NT2/D1 (cell line): ENCODE results near the gene IL17RB.

Experiments
- DNase-seq: peaks from one replicate; pipeline ENCODE4 v3.0.0-alpha.2; 2011; ENCODE audit warnings: low read depth, low spot score
- H3K27me3 ChIP-seq: 2 replicates; pipeline ENCODE4 v1.6.0; 2011; ENCODE audit warnings: mild to moderate bottlenecking; ENCODE audit not compliant: insufficient read length, insufficient read depth
- H3K36me3 ChIP-seq: 2 replicates; pipeline ENCODE4 v1.6.1; 2011; ENCODE audit warnings: mild to moderate bottlenecking, low read length, mixed read lengths; ENCODE audit not compliant: insufficient read depth, insufficient read length
- H3K4me1 ChIP-seq: 2 replicates; pipeline ENCODE4 v1.5.1; 2011; ENCODE audit not compliant: insufficient read depth, insufficient read length
- H3K4me3 ChIP-seq: 2 replicates; pipeline ENCODE4 v1.5.1; 2011; ENCODE audit warnings: low read depth; ENCODE audit not compliant: insufficient read length
- H3K9ac ChIP-seq: 2 replicates; pipeline ENCODE4 v1.6.0; 2011; ENCODE audit warnings: low read depth; ENCODE audit not compliant: insufficient read length
- H3K9me3 ChIP-seq: 2 replicates; pipeline ENCODE4 v1.5.1; 2011; ENCODE audit warnings: mild to moderate bottlenecking, low read length; ENCODE audit not compliant: insufficient read depth
- SUZ12 ChIP-seq: IDR thresholded peaks from 2 replicates; pipeline ENCODE4 v1.6.1; 2011; ENCODE audit not compliant: insufficient read length, insufficient read depth; ENCODE audit errors: extremely low read depth
- YY1 ChIP-seq: IDR thresholded peaks from 2 replicates; pipeline ENCODE4 v1.6.1; 2011; ENCODE audit not compliant: insufficient read length, insufficient read depth
- ZNF274 ChIP-seq: IDR thresholded peaks from 2 replicates; pipeline ENCODE4 v1.6.1; 2011; ENCODE audit warnings: mild to moderate bottlenecking, low read depth, low read length

IL17RB gene

GRCh38 chr3:53815067-53815466 lies 31.3 kb upstream of the IL17RB start:
- Histone ChIP-seq H3K4me1 (peaks cover 2% of the 10 kb centered on the region), H3K9me3 (no peaks in the 10 kb centered on the region), H3K9ac (no peak overlapping the region), H3K4me3 (no peak overlapping the region), H3K36me3 (peaks cover 42% of the 10 kb centered on the region), H3K27me3 (no peaks in the 10 kb centered on the region)
- no peak for TF ChIP-seq YY1
- no peak for TF ChIP-seq ZNF274
- TF ChIP-seq SUZ12, result no peak
- DNase-seq, result no peak

DNA sequence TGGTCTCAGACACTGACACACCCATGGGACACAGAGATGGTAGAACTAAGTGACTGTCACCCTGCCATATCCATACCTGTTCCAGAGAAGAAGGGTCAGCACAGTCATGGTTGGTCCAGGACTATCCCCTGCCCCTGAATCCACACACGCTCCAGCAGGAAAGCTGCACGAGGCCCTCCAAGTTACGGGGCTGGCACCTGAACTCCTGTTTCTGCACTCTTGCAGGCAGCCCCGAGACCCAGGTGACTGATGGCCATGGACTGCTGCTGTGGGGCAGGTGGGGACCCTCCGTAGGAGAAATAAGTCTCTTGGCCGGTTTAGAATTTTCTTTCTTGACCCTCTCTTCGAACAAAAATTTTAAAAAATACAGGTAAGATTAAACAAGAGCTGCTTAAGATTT lies 30.7 kb upstream of the IL17RB start:
- DNase-seq, result no peak
- H3K9me3 ChIP-seq, result no peaks in the 10 kb centered on the region
- H3K4me1 ChIP-seq, result peaks cover 2% of the 10 kb centered on the region
- TF ChIP-seq SUZ12, result no peak
- TF ChIP-seq YY1, result no peak
- no peak for TF ChIP-seq ZNF274
- H3K9ac ChIP-seq, result no peak overlapping the region
- no peak overlapping the region for H3K4me3 ChIP-seq
- no peaks in the 10 kb centered on the region for H3K27me3 ChIP-seq
- peaks cover 48% of the 10 kb centered on the region for H3K36me3 ChIP-seq

- Histone ChIP-seq H3K36me3 (peaks cover 56% of the 10 kb centered on the region), H3K27me3 (no peaks in the 10 kb centered on the region), H3K9ac (no peak overlapping the region), H3K4me1 (no peaks in the 10 kb centered on the region), H3K4me3 (no peak overlapping the region), H3K9me3 (no peaks in the 10 kb centered on the region)
- TF ChIP-seq SUZ12, result no peak
- TF ChIP-seq ZNF274, result no peak
- TF ChIP-seq YY1, result no peak
- no peak for DNase-seq
These were observed 29.9 kb upstream of the IL17RB start for GRCh38 chr3:53816425-53816824.

DNA sequence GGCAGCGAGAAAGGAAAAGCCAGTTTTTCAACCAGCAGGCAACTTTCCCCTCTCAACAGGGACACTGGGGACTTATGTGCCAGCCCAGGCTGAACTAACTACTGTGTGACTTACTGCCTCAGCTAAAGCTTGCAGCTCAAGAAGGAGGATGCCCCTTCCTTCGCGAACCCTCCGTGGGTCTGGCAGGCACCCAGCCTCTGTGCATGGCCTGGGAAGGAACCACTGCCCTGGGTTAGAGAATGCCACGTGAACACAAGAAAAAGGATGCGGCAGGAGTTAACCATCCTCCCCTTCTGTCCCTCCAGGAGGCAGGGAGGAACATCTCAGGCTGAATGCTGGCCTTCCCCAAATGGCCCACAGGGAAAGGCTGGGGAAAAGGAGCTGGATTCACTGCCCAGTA lies 29.2 kb upstream of the IL17RB start:
- no peak for TF ChIP-seq SUZ12
- no peak for TF ChIP-seq YY1
- TF ChIP-seq ZNF274, result no peak
- Histone ChIP-seq H3K4me1 (no peaks in the 10 kb centered on the region), H3K9me3 (no peaks in the 10 kb centered on the region), H3K36me3 (peaks cover 62% of the 10 kb centered on the region), H3K4me3 (no peak overlapping the region), H3K9ac (no peak overlapping the region), H3K27me3 (no peaks in the 10 kb centered on the region)
- no peak for DNase-seq

DNA sequence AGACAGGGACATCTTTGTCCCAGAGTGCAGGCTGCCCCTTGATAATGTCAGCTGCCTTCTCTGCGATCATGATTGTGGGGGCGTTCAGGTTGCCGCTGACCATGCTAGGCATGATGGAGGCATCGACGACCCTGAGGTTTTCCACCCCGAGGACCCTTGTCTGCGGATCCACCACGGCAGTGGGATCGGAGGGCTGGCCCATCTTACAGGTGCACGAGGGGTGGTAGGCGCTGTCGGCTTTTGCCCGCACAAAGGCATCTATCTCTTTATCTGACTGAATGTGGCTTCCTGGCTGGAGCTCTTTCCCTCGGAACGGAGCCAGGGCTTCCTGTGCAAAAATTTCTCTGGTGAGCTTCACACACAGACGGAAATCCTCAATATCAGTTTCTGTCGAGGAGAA lies 28.6 kb upstream of the IL17RB start:
- Histone ChIP-seq H3K4me3 (no peak overlapping the region), H3K9ac (no peak overlapping the region), H3K27me3 (no peaks in the 10 kb centered on the region), H3K4me1 (no peaks in the 10 kb centered on the region), H3K9me3 (no peaks in the 10 kb centered on the region), H3K36me3 (peaks cover 68% of the 10 kb centered on the region)
- DNase-seq, result no peak
- TF ChIP-seq YY1 (no peak), SUZ12 (no peak), ZNF274 (no peak)

- Histone ChIP-seq H3K4me1 (no peaks in the 10 kb centered on the region), H3K27me3 (no peaks in the 10 kb centered on the region), H3K36me3 (peaks cover 71% of the 10 kb centered on the region), H3K9me3 (no peaks in the 10 kb centered on the region), H3K9ac (no peak overlapping the region), H3K4me3 (no peak overlapping the region)
- TF ChIP-seq SUZ12, result no peak
- no peak for TF ChIP-seq ZNF274
- TF ChIP-seq YY1, result no peak
- no peak for DNase-seq
These were observed 27.9 kb upstream of the IL17RB start for GRCh38 chr3:53818221-53819162.

DNA sequence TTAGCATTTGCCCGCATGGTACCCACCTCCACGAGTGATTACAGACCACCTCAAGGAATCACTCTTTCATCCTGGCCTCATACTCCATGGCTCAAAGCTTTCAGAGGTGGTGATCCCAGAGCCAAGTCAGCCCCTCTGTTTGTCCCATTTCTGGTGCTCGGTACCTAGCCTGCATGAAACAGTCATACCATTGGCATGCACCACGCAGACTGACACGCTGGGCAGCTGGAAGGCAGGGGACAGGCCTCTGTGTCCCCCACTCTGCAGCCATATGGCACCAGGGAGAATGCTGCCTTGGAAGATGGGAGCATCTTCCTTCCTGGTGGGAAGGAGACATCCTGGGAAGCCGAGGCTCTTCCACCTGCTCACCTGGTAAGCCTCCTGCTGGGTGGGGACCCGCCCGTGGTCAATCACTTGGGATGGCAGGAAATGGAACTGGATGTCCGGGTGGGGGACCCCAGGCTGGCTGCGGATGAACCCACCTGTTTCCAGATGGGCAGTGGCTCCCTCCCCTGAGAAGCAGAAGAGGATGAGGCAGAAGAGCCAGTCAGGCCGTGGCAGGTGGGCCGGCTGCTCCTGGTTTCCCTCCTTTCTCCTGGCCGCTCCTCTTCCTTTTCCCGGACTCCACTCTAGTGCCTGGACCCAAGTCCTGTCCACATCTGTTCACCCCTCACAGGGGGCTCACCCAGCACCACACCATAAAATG lies 27.1 kb upstream of the IL17RB start:
- H3K4me1 ChIP-seq, result no peaks in the 10 kb centered on the region
- H3K9ac ChIP-seq, result no peak overlapping the region
- H3K4me3 ChIP-seq, result no peak overlapping the region
- H3K9me3 ChIP-seq, result no peaks in the 10 kb centered on the region
- peaks cover 71% of the 10 kb centered on the region for H3K36me3 ChIP-seq
- no peaks in the 10 kb centered on the region for H3K27me3 ChIP-seq
- TF ChIP-seq ZNF274 (no peak), SUZ12 (no peak), YY1 (no peak)
- no peak for DNase-seq
